K562 (cell line): ENCODE data around the gene NUDT14. TPM values are rescaled to one million over a fixed set of nuclear protein-coding genes. Genes with fewer than 3 reads are reported as not detected.
A peak's percentile ranks its signal among the peaks of the same experiment; 100 is the strongest.

Source experiments
- ATAC-seq: fragments of 200-7000 bp; cut with Tn5 transposase; 3 replicates; pipeline ENCODE4 v1.9.1; 2020; ENCODE audit warnings: moderate library complexity
- BruUV-seq: library from RNA; stranded (reverse); fragments of 400-500 nt; replicated peaks from 2 replicates; lab custom pipeline; 2021; lab: Mats Ljungman, UMichigan
- CTCF ChIA-PET: fragments of 300-600 bp; formaldehyde crosslinking; extraction: SDS; loops from one replicate; lab custom pipeline; 2021; ENCODE audit warnings: low intra/inter-chr PET ratio; lab: Yijun Ruan, JAX
- POLR2A ChIA-PET: fragments of 300-600, 350-650 bp; sonication (Branson Sonifier 250); formaldehyde crosslinking; extraction: SDS; loops from one replicate; lab custom pipeline; 2021; ENCODE audit warnings: antibody characterized with exemption, inconsistent platforms; lab: Yijun Ruan, JAX
- DNase-seq, 4 experiments: peaks; one replicate each; pipeline versions ENCODE4 v3.0.0 to v3.0.0-alpha.2; 2011 to 2018; ENCODE audit warnings: low spot score in 3 of 4, mixed read lengths in 3 of 4; ENCODE audit errors: extremely low read depth in 1 of 4
- FAIRE-seq: peaks from 2 replicates; lab custom pipeline; 2011; peaks lifted over from hg19 to GRCh38; lab: Jason Lieb, UNC
- H2AFZ ChIP-seq: 2 replicates; pipeline ENCODE4 v1.6.0; 2011; ENCODE audit warnings: low read depth, low read length, control low read depth, inconsistent platforms
- H3K27ac ChIP-seq: fragments of 200-600 bp; 3 replicates; pipeline ENCODE4 v1.8.0; 2011; ENCODE audit warnings: low read depth, mild to moderate bottlenecking, control low read depth, inconsistent platforms, low read length, moderate library complexity, mixed read lengths; ENCODE audit errors: extremely low read depth
- H3K27me3 ChIP-seq, 2 experiments: fragments of 300-600 bp in 1 of 2; 2 replicates in 1 of 2; 3 replicates in 1 of 2; pipeline versions ENCODE4 v1.6.0 to v1.8.0; 2011; ENCODE audit warnings: inconsistent platforms in 2 of 2, low read length in 2 of 2, mild to moderate bottlenecking in 1 of 2, mixed read lengths in 1 of 2, moderate library complexity in 1 of 2; ENCODE audit not compliant: control insufficient read depth in 2 of 2, insufficient read depth in 2 of 2
- H3K36me3 ChIP-seq: fragments of 300-600 bp; 3 replicates; pipeline ENCODE4 v1.8.0; 2011; ENCODE audit warnings: mild to moderate bottlenecking, low read length, inconsistent platforms; ENCODE audit not compliant: control insufficient read depth, insufficient read depth
- H3K4me1 ChIP-seq, 2 experiments: fragments of 200-600 bp in 1 of 2; replicated peaks in 1 of 2; 2 replicates in 1 of 2; 3 replicates in 1 of 2; pipeline versions ENCODE4 v1.5.1 to v1.8.0; 2011; ENCODE audit warnings: inconsistent platforms in 2 of 2, low read length in 2 of 2, mild to moderate bottlenecking in 1 of 2, mixed read lengths in 1 of 2, moderate library complexity in 1 of 2; ENCODE audit not compliant: control insufficient read depth in 2 of 2, insufficient read depth in 2 of 2
- H3K4me2 ChIP-seq: 2 replicates; pipeline ENCODE4 v1.6.1; 2011; ENCODE audit warnings: low read length, control low read depth, inconsistent platforms, mixed read lengths; ENCODE audit not compliant: insufficient read depth
- H3K4me3 ChIP-seq: fragments of 200-600 bp; sonication (generic), shearing (Covaris generic); 2 replicates; pipeline ENCODE4 v1.5.1; 2016; ENCODE audit warnings: control low read depth, inconsistent platforms
- H3K79me2 ChIP-seq: fragments of 200-600 bp; 3 replicates; pipeline ENCODE4 v1.8.0; 2011; ENCODE audit warnings: low read length, inconsistent platforms; ENCODE audit not compliant: control insufficient read depth, insufficient read depth
- H3K9ac ChIP-seq, 2 experiments: 2 replicates each; pipeline versions ENCODE4 v1.6.0 to v1.6.1; 2011; ENCODE audit warnings: low read depth in 2 of 2, low read length in 2 of 2, control low read depth in 1 of 2, inconsistent platforms in 1 of 2, mild to moderate bottlenecking in 1 of 2, mixed read lengths in 1 of 2; ENCODE audit not compliant: insufficient read depth in 1 of 2
- H3K9me1 ChIP-seq: one replicate; pipeline ENCODE4 v1.6.0; 2011; ENCODE audit warnings: inconsistent platforms, mild to moderate bottlenecking, low read length, moderate library complexity; ENCODE audit not compliant: control insufficient read depth, insufficient read depth
- H3K9me3 ChIP-seq: replicated peaks from 2 replicates; pipeline ENCODE4 v1.5.1; 2011; ENCODE audit warnings: low read depth, low read length, inconsistent platforms; ENCODE audit not compliant: control insufficient read depth, insufficient read depth
- H4K20me1 ChIP-seq: replicated peaks from 2 replicates; pipeline ENCODE4 v1.6.1; 2011; ENCODE audit warnings: low read length, inconsistent platforms, mixed read lengths; ENCODE audit not compliant: control insufficient read depth, insufficient read depth
- CBX8 ChIP-seq: fragments of 200-600 bp; sonication (generic); IDR thresholded peaks from 2 replicates; pipeline ENCODE4 v1.6.1; 2012; ENCODE audit warnings: borderline replicate concordance, mixed run types, low read depth, mild to moderate bottlenecking, moderate library complexity, mixed read lengths, low read length, control low read depth, inconsistent platforms; ENCODE audit not compliant: poor library complexity, severe bottlenecking; ENCODE audit errors: extremely low read depth
- CREB1 ChIP-seq, 2 experiments: sonication (generic) in 1 of 2; formaldehyde crosslinking in 1 of 2; IDR thresholded peaks; 2 replicates each; pipeline versions ENCODE4 v1.6.1 to v1.8.0; 2012 to 2022; ENCODE audit warnings: inconsistent platforms in 1 of 2, mild to moderate bottlenecking in 1 of 2, missing genetic modification reagents in 1 of 2, moderate library complexity in 1 of 2
- WGBS: fragments of 100-300 bp; shearing (Covaris generic); methylation state at CpG from one replicate; pipeline ENCODE4 v1.1.6; 2016; ENCODE audit warnings: low coverage, mixed read lengths; ENCODE audit not compliant: insufficient coverage; ENCODE audit errors: missing lambda C conversion rate; 5-methylcytosine and 5-hydroxymethylcytosine counted together
- in situ Hi-C: fragments of 300-500 bp; cut with MboI; formaldehyde crosslinking; loops from 4 replicates; pipeline ENCODE4 v1.15.0; 2018; ENCODE audit warnings: inconsistent platforms, mixed read lengths
- intact Hi-C: fragments of 100-400 bp; cut with micrococcal nuclease; formaldehyde crosslinking; loops from 2 replicates; pipeline ENCODE4 v1.14.2; 2022
- polyA plus RNA-seq, 8 experiments: library from polyadenylated mRNA; depleted of rRNA in 4 of 8; stranded (reverse) in 5 of 8; unstranded in 3 of 8; fragments of >200 nt; fragmentation: Nextera tagmentation in 2 of 8; fragmentation: Illumina TruSeq in 1 of 8; extraction: Ambion mirVana in 2 of 8; extraction: Trizol in 1 of 8; gene quantifications; 2 replicates each; pipeline versions ENCODE4 v1.2.1 to v1.2.3, GENCODE V29; 2011 to 2014; ENCODE audit warnings: inconsistent platforms in 1 of 8, missing spikeins in 1 of 8
- total RNA-seq, 7 experiments: library from RNA; depleted of rRNA in 6 of 7; stranded (reverse); fragments of >200 nt in 6 of 7; fragmentation: Illumina TruSeq in 2 of 7; extraction: Trizol in 2 of 7; gene quantifications; 2 replicates each; pipeline versions ENCODE4 v1.2.1 to v1.2.3, GENCODE V29; 2011 to 2021; ENCODE audit warnings: low replicate concordance in 1 of 7

Gene NUDT14
- total and polyA plus RNA-seq, 9 of the 15 experiments (the other 6 are each of a cell fraction or from before 2014, with no cell fraction given): 0.14 to 16.3 (median 8.2) TPM

GRCh38 chr14:105136401-105137322, 44.5 kb downstream of the NUDT14 start:
- no peak overlapping the region for H3K27ac ChIP-seq
- BruUV-seq: no TSS peak
- TF ChIP-seq CREB1 (IDR thresholded peaks at IDR 0.05) (peak; percentile 30; the same call in 1 of the 2 replicates), CREB1 (CRISPR knock-in tag; IDR thresholded peaks at IDR 0.05) (no peak), CBX8 (no peak)
- no peak overlapping the region for H3K4me2 ChIP-seq
- H2AFZ ChIP-seq: no peak overlapping the region
- H3K9ac ChIP-seq: no peak overlapping the region
- ChIA-PET CTCF (interaction anchor here (0.6 kb wide), 1 partner anchor 216 kb away, joined by 3 read pairs; no protein-coding TSS in a partner anchor), POLR2A (no interaction called here)
- intact Hi-C loops: no loop called here
- WGBS: 56% methylated on average over 25 of the region's 50 CpGs
- H3K9me1 ChIP-seq: no peaks in the 10 kb centered on the region
- DNase-seq: no peak
- FAIRE-seq: no peak
- H4K20me1 ChIP-seq: no peaks in the 10 kb centered on the region
- H3K4me1 ChIP-seq: peaks cover 0 to 25% of the 10 kb centered on the region in 2 experiments; a peak in 2 of 5 replicates
- no peak overlapping the region for H3K4me3 ChIP-seq
- no peak for ATAC-seq
- no peaks in the 10 kb centered on the region for H3K9me3 ChIP-seq
- no peaks in the 10 kb centered on the region for H3K79me2 ChIP-seq
- peaks cover 9% of the 10 kb centered on the region; the same call in 1 of the 3 replicates for H3K36me3 ChIP-seq
- H3K27me3 ChIP-seq: peaks cover 0 to 4% of the 10 kb centered on the region in 2 experiments; a peak in 1 of 5 replicates
- in situ Hi-C loops: no loop called here
